Measurements from ENCODE around the gene OR13C8.

- TF ChIP-seq POLR2A (IDR thresholded peaks at IDR 0.05): no peak
- no peak for TF ChIP-seq CTCF (IDR thresholded peaks at IDR 0.05)
- TF ChIP-seq POLR2AphosphoS5 (IDR thresholded peaks at IDR 0.05): no peak
- TF ChIP-seq EP300 (IDR thresholded peaks at IDR 0.05): no peak
Measured at GRCh38 chr9:104606152-104606551, 37.2 kb downstream of the OR13C8 start.

Measured in suprapubic skin (tissue), 4 donors.